GM18951 (cell line): Measurements from ENCODE around the gene STATH.
"Not testable (repeated sequence)": the region's sequence is repeated elsewhere in the genome, so short reads cannot be mapped to it uniquely, and the experiment has no call there.

Experiments used
- POLR2A ChIP-seq: IDR thresholded peaks from 4 replicates; pipeline ENCODE4 v1.6.1; 2011; ENCODE audit warnings: mild to moderate bottlenecking; ENCODE audit not compliant: insufficient read length, insufficient read depth; ENCODE audit errors: extremely low read depth
- in situ Hi-C: fragments of 300-500 bp; cut with MboI; formaldehyde crosslinking; loops from one replicate; pipeline ENCODE4 v1.12.0; 2022; ENCODE audit warnings: low sequenced_read_pairs, mixed read lengths, inconsistent platforms; ENCODE audit not compliant: unreplicated experiment

STATH gene

GRCh38 chr4:69995526-69996016, at the start of gene STATH:
TSS of gene STATH (plus strand) at chr4:69995966. CDS start at chr4:69998438, 2,472 bp downstream.
- TF ChIP-seq POLR2A = no peak
- in situ Hi-C loops = no loop called here

DNA sequence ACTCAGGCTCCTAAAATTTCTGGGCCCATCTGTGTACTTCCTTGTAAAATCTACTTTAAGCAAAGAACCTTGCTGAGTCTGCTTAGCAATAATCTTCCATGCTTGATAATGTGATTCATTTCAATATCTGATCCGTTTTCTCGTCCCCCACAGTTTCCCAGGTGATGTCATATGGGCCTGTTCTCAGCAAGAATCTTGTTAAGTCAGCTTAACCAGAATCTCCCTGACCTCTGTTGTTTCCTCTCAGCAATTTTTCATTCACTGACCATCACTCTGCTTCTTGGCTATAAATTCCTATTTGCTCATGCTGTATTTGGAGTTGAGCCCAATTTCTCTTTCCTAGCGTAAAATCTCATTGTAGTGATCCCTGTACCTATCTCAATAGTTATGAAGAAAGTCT, 44.2 kb upstream of the STATH start:
- in situ Hi-C loops = no loop called here
- no peak for TF ChIP-seq POLR2A

DNA sequence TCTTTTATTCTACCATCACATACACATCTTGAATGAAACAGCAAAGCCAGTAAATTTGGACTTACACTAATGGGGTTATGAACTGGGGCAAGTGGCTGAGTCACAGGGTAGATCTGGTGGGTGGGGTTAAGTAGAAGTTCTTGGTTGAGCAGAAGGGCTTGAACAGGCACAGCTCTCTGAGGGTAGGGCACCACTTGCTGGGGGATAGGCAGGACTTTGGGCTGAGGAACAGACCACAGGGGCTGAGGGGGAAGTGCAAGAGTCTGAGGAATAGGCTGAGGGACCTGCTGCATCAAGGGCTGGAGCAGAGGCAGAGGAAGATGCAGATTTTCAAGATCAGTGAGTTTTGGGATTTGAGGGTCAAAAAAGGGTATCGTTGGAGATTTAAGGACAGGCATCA, 38.6 kb upstream of the STATH start:
- TF ChIP-seq POLR2A = no peak
- in situ Hi-C loops = no loop called here

GRCh38 chr4:69965628-69966027, 30.1 kb upstream of the STATH start, which contains the start of gene CSN2:
TSS of gene CSN2 (minus strand) at chr4:69965728. CDS start at chr4:69960995, 4,733 bp downstream.
- in situ Hi-C loops = no loop called here
- no peak for TF ChIP-seq POLR2A

DNA sequence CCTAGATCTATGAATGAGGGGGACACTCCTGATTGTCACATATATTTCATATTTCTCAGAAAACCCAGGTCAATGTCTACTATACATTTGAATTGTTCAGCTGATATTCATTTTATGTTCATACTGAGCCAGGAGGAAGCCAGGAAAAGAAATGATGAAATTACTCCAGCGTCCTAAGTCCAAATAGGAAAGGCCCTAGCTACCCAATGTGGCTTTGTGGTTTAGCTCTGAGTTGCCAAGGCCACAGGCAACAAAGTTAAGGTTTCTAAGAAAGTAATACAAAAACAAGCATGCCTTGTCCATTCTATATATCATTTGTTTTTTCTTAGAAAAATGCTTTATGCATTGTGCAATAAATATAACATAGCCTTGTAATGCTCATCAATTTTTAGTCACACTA, 25.7 kb upstream of the STATH start:
- TF ChIP-seq POLR2A = no peak

GRCh38 chr4:69974631-69975030, 21.1 kb upstream of the STATH start:
- no peak for TF ChIP-seq POLR2A
- in situ Hi-C loops = no loop called here

More for the DNA sequence above, 25.7 kb upstream of the STATH start:
- in situ Hi-C loops = no loop called here

GRCh38 chr4:69977582-69977981, 18.2 kb upstream of the STATH start:
- in situ Hi-C loops = no loop called here
- TF ChIP-seq POLR2A = no peak

GRCh38 chr4:69984030-69984443, 11.7 kb upstream of the STATH start:
- in situ Hi-C loops = no loop called here
- TF ChIP-seq POLR2A = no peak

GRCh38 chr4:69986663-69987062, 9.1 kb upstream of the STATH start:
- in situ Hi-C loops = no loop called here
- no peak for TF ChIP-seq POLR2A

DNA sequence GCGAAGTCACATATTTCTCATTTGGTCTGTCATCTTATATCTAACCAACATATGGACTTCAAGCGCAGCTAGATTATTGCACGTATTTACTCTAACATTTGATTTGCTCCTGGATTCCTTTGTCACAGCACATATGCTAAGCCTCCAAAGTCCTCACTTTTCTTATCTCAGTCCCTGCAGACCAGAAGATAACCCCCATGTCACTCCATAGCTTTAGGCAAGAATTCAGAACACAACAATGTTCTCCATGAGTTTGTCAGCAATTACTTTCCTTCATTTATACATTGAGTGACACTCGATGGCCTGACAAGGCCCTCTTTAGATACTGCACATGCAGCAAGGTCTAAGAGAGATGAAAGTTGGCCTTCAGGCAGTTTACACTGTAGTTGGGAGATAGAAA, 4.8 kb upstream of the STATH start:
- in situ Hi-C loops = no loop called here

DNA sequence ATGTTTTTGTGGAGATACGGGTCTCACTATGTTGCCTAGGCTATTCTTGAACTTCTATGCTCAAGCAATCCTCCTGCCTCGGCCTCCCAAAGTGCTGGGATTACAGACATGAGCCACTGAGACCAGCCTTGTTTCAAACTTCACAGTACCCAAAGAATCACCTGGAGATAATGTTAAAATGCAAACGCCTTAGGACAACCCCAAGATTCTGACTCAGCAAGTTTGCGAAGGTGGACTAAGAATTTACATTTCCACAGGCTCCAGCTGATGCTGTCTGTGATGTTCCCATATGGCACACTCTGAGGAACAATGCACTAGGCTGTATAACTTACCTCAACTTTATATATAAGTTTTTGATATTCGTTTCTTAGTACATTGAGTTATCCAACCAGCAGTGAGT, 984 bp upstream of the STATH start:
- TF ChIP-seq POLR2A = no peak
- in situ Hi-C loops = no loop called here

More for the DNA sequence above, 4.8 kb upstream of the STATH start:
- no peak for TF ChIP-seq POLR2A

GRCh38 chr4:69999420-69999819, 3.7 kb downstream of the STATH start:
- in situ Hi-C loops = no loop called here
- TF ChIP-seq POLR2A = no peak

GRCh38 chr4:70000711-70001110, 4.9 kb downstream of the STATH start:
- TF ChIP-seq POLR2A = no peak
- in situ Hi-C loops = no loop called here

- in situ Hi-C loops = no loop called here
- no peak for TF ChIP-seq POLR2A
Measured at GRCh38 chr4:70002507-70002906, 6.7 kb downstream of the STATH start.

GRCh38 chr4:70008771-70009170, 13.0 kb downstream of the STATH start:
- TF ChIP-seq POLR2A = no peak
- in situ Hi-C loops = no loop called here

DNA sequence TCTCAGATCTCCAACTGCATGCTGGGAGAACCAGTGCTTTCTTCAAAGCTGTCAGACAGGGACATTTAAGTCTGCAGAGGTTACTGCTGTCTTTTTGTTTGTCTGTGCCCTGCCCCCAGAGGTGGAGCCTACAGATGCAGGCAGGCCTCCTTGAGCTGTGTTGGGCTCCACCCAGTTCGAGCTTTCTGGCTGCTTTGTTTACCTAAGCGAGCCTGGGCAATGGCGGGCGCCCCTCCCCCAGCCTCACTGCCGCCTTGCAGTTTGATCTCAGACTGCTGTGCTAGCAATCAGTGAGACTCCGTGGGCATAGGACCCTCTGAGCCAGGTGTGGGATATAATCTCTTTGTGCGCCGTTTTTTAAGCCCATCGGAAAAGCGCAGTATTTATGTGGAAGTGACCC, 23.2 kb downstream of the STATH start:
- in situ Hi-C loops = not testable (repeated sequence)
